ENCODE data around the gene MBD4.
"Not testable (repeated sequence)": the region's sequence is repeated elsewhere in the genome, so short reads cannot be mapped to it uniquely, and the experiment has no call there.

DNA sequence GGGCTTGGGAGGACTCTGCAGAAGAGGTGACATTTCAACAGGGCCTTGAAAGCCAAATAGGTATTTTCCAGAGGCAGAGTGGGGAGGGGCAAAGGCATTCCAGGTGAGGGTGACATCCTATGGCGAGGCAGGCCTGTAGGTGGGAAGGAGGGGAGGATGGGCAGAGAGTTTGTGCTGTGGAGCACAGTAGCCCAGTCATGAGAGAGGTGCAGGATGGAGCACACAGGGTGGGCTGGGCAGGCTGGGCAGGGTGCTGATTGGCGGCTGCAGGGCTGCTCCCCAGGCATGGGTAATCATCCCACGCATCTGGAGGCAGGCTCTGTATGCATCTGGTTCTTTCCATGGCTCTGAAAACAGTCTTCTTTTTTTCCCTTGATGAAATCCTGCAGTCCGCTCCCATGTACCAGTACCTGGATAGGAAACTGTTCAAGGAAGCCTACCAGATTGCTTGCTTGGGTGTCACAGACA lies 48.2 kb upstream of the MBD4 start:
- not testable (repeated sequence) for TF ChIP-seq POLR2A (IDR thresholded peaks at IDR 0.05; ENCODE audit: borderline replicate concordance, extremely low read depth, insufficient read depth, insufficient read length)
- TF ChIP-seq, protein P1, sequence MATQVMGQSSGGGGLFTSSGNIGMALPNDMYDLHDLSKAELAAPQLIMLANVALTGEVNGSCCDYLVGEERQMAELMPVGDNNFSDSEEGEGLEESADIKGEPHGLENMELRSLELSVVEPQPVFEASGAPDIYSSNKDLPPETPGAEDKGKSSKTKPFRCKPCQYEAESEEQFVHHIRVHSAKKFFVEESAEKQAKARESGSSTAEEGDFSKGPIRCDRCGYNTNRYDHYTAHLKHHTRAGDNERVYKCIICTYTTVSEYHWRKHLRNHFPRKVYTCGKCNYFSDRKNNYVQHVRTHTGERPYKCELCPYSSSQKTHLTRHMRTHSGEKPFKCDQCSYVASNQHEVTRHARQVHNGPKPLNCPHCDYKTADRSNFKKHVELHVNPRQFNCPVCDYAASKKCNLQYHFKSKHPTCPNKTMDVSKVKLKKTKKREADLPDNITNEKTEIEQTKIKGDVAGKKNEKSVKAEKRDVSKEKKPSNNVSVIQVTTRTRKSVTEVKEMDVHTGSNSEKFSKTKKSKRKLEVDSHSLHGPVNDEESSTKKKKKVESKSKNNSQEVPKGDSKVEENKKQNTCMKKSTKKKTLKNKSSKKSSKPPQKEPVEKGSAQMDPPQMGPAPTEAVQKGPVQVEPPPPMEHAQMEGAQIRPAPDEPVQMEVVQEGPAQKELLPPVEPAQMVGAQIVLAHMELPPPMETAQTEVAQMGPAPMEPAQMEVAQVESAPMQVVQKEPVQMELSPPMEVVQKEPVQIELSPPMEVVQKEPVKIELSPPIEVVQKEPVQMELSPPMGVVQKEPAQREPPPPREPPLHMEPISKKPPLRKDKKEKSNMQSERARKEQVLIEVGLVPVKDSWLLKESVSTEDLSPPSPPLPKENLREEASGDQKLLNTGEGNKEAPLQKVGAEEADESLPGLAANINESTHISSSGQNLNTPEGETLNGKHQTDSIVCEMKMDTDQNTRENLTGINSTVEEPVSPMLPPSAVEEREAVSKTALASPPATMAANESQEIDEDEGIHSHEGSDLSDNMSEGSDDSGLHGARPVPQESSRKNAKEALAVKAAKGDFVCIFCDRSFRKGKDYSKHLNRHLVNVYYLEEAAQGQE (IDR thresholded peaks at IDR 0.05; ENCODE audit: low read depth), result not testable (repeated sequence)

Data from HCT116 (cell line).